ENCODE measurements around the gene CISTR. TPM values are rescaled to one million over a fixed set of nuclear protein-coding genes. Genes with fewer than 3 reads are reported as not detected.

CISTR gene
- total RNA-seq, 1 experiment from 2014 or later = not detected

GRCh38 chr12:53739214-53740129, 12.3 kb downstream of the CISTR start:
- CTCF ChIA-PET = interaction anchor here (0.7 to 18.8 kb wide), 4 partner anchors 4 to 37 kb away, joined by 3 to 411 read pairs (median 218); partner anchors contain the start of gene CALCOCO1
- Mint-ChIP-seq H3K27me3 (ENCODE audit: insufficient read depth, unreplicated experiment) (peaks cover 14% of the 10 kb centered on the region), H3K4me3 (ENCODE audit: unreplicated experiment) (no peak overlapping the region), H3K4me1 (ENCODE audit: insufficient read depth, unreplicated experiment) (peaks cover 10% of the 10 kb centered on the region), H3K36me3 (ENCODE audit: insufficient read depth, unreplicated experiment) (no peaks in the 10 kb centered on the region), H3K27ac (ENCODE audit: low read depth, unreplicated experiment) (no peak overlapping the region), H3K9me3 (ENCODE audit: unreplicated experiment) (no peaks in the 10 kb centered on the region)
- POLR2A ChIA-PET = interaction anchor here (4.1 kb wide), 1 partner anchor 13 kb away, joined by 24 read pairs; the partner anchor contains the start of gene CALCOCO1
- intact Hi-C loops (cut with micrococcal nuclease) = no loop called here
- no peak for DNase-seq (ENCODE audit: unreplicated experiment)
- no peak for TF ChIP-seq CTCF (IDR thresholded peaks at IDR 0.05; ENCODE audit: unreplicated experiment)
- BruUV-seq (replicated peaks) = no TSS peak

DNA sequence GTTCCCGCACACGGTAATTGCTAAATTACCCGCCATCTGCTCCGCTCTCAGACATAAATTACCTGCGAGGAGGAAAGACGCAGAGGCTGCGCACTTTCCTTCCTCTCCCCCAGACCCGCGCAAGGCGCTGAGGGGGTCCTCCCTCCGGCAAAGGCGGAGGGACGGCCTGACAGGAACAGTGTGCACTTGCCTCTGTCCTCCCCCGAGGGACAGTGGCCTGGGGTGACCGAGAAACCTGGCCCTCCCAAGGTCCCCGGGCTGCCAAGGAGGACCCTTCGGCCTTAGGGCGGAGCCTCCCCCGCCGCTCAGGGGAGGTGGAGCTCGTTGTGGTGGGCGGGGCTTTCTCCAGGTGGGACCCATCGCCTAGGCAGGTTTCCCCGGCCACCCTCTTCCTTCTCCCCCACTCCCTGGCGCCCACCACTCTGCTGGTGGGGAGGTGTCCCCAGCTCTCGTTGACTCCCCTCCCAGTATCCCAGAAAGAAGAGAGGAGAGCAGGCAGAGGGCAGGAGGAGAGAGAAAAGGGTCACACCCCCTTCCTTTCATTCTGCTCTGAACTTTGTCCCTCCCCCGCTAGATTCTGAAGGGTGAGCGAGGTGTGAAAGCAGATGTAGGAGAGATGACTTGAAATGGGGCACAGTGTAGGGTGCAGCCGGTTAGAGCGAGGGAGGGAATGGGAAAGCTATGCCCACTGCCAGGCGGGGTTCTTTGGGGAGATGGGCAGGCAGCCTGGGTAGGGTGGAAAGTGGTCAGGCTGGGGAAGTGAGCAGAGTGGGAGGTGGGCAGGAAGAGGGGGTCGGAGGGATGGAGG, 13.2 kb downstream of the CISTR start:
- intact Hi-C loops (cut with micrococcal nuclease) = no loop called here
- H3K9me3 Mint-ChIP-seq (ENCODE audit: unreplicated experiment) = no peaks in the 10 kb centered on the region
- CTCF ChIA-PET = interaction anchor here (4.1 to 18.8 kb wide), 3 partner anchors 5 to 36 kb away, joined by 26 to 411 read pairs (median 411); partner anchors contain the start of gene CALCOCO1
- no peak for DNase-seq (ENCODE audit: unreplicated experiment)
- no TSS peak for BruUV-seq (replicated peaks)
- no peak overlapping the region for H3K4me3 Mint-ChIP-seq (ENCODE audit: unreplicated experiment)
- no peak for TF ChIP-seq CTCF (IDR thresholded peaks at IDR 0.05; ENCODE audit: unreplicated experiment)
- no peak overlapping the region for H3K27ac Mint-ChIP-seq (ENCODE audit: low read depth, unreplicated experiment)
- POLR2A ChIA-PET = interaction anchor here (4.1 kb wide), 1 partner anchor 12 kb away, joined by 24 read pairs; the partner anchor contains the start of gene CALCOCO1
- H3K27me3 Mint-ChIP-seq (ENCODE audit: insufficient read depth, unreplicated experiment) = peaks cover 14% of the 10 kb centered on the region
- H3K36me3 Mint-ChIP-seq (ENCODE audit: insufficient read depth, unreplicated experiment) = no peaks in the 10 kb centered on the region
- H3K4me1 Mint-ChIP-seq (ENCODE audit: insufficient read depth, unreplicated experiment) = peaks cover 10% of the 10 kb centered on the region

DNA sequence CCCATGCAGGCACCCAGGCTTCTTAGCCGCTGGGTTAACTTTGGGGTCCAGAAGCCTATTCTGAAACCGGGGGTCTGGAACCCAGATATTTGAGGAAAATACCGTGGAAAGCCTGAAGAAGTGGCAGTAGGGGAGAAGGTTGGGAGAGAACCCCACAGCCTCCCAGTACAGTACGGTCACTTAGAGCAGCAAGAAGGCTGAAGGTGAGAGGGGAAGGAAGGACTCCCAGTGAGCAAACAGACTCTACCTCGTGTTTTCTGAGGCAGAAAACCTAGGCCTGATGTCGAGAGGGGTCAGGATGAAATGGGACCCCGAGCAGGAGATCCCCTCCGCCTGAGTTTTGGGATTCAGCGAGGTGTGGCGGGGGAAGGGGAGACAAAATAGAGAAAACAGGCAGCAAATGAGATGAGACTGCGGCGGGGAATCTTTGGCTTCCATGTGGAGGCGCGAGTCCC, 13.8 kb downstream of the CISTR start:
- intact Hi-C loops (cut with micrococcal nuclease) = no loop called here
- TF ChIP-seq CTCF (IDR thresholded peaks at IDR 0.05; ENCODE audit: unreplicated experiment) = no peak
- ChIA-PET POLR2A (interaction anchor here (4.1 kb wide), 1 partner anchor 11 kb away, joined by 24 read pairs; the partner anchor contains the start of gene CALCOCO1), CTCF (interaction anchor here (4.1 to 18.8 kb wide), 2 partner anchors 5 to 36 kb away, joined by 26 to 411 read pairs; no protein-coding TSS in a partner anchor)
- Mint-ChIP-seq H3K27ac (ENCODE audit: low read depth, unreplicated experiment) (no peak overlapping the region), H3K36me3 (ENCODE audit: insufficient read depth, unreplicated experiment) (no peaks in the 10 kb centered on the region), H3K4me1 (ENCODE audit: insufficient read depth, unreplicated experiment) (peaks cover 10% of the 10 kb centered on the region), H3K4me3 (ENCODE audit: unreplicated experiment) (no peak overlapping the region), H3K9me3 (ENCODE audit: unreplicated experiment) (no peaks in the 10 kb centered on the region), H3K27me3 (ENCODE audit: insufficient read depth, unreplicated experiment) (peaks cover 14% of the 10 kb centered on the region)
- DNase-seq (ENCODE audit: unreplicated experiment) = no peak
- no TSS peak for BruUV-seq (replicated peaks)

Data from MCF 10A (cell line).